Activated T-helper 9 cell treated with anti-CD3 and anti-CD28 coated beads, Interleukin-2, amount 50 U/mL, for 16 hours (primary cell): ENCODE results near the gene EFCAB14.
"Not testable (repeated sequence)": the region's sequence is repeated elsewhere in the genome, so short reads cannot be mapped to it uniquely, and the experiment has no call there.

Experiments
- DNase-seq: peaks from one replicate; pipeline ENCODE4 v3.0.0-alpha.2; 2020; ENCODE audit warnings: low read depth

EFCAB14 gene

GRCh38 chr1:46718727-46719622 is at the start of gene EFCAB14:
EFCAB14 (minus strand) TSS chr1:46719114; CDS start chr1:46718087, 1,027 bp downstream.
- DNase-seq: peak; percentile 98

GRCh38 chr1:46768445-46768844 is 49.5 kb upstream of the EFCAB14 start:
- DNase-seq: no peak

GRCh38 chr1:46767649-46768282 is 48.9 kb upstream of the EFCAB14 start:
- no peak for DNase-seq

GRCh38 chr1:46764402-46764801 is 45.5 kb upstream of the EFCAB14 start:
- no peak for DNase-seq

GRCh38 chr1:46761740-46762139 is 42.8 kb upstream of the EFCAB14 start:
- no peak for DNase-seq

GRCh38 chr1:46760558-46761166 is 41.7 kb upstream of the EFCAB14 start:
- DNase-seq: no peak

GRCh38 chr1:46757956-46758528 is 39.1 kb upstream of the EFCAB14 start:
- no peak for DNase-seq

- no peak for DNase-seq
Measured at GRCh38 chr1:46757247-46757955, 38.5 kb upstream of the EFCAB14 start.

GRCh38 chr1:46755121-46755520 is 36.2 kb upstream of the EFCAB14 start:
- DNase-seq: no peak

GRCh38 chr1:46754707-46755106 is 35.8 kb upstream of the EFCAB14 start:
- not testable (repeated sequence) for DNase-seq

- no peak for DNase-seq
Measured at GRCh38 chr1:46753985-46754384, 35.1 kb upstream of the EFCAB14 start.

GRCh38 chr1:46749921-46750404 is 31.0 kb upstream of the EFCAB14 start:
- no peak for DNase-seq

GRCh38 chr1:46749404-46749803 is 30.5 kb upstream of the EFCAB14 start:
- DNase-seq: no peak

- no peak for DNase-seq
Measured at GRCh38 chr1:46747683-46748288, 28.9 kb upstream of the EFCAB14 start.

GRCh38 chr1:46742069-46742468 is 23.2 kb upstream of the EFCAB14 start:
- DNase-seq: no peak

- DNase-seq: no peak
Measured at GRCh38 chr1:46735708-46736324, 16.9 kb upstream of the EFCAB14 start.

- not testable (repeated sequence) for DNase-seq
Measured at GRCh38 chr1:46728327-46728873, 9.5 kb upstream of the EFCAB14 start.

GRCh38 chr1:46725736-46726108 is 6.8 kb upstream of the EFCAB14 start:
- DNase-seq: no peak

- peak; percentile 44 for DNase-seq
Measured at GRCh38 chr1:46724991-46725735, 6.2 kb upstream of the EFCAB14 start.

GRCh38 chr1:46723901-46724300 is 5.0 kb upstream of the EFCAB14 start:
- DNase-seq: no peak
